B cell (primary cell): ENCODE results near the gene FBXO10.

Experiments
- CTCF ChIP-seq: fragments of 200-600 bp; IDR thresholded peaks from one replicate; pipeline ENCODE4 v1.8.0; 2022; ENCODE audit warnings: antibody characterized with exemption, mild to moderate bottlenecking
- EZH2 ChIP-seq: IDR thresholded peaks from 2 replicates; pipeline ENCODE4 v1.6.1; 2012; ENCODE audit warnings: borderline replicate concordance, low read depth, mild to moderate bottlenecking, moderate library complexity, low read length; ENCODE audit not compliant: insufficient read depth, poor library complexity, severe bottlenecking

GRCh38 chr9:37583522-37584121 is 7.4 kb upstream of the FBXO10 start:
- TF ChIP-seq CTCF (no peak), EZH2 (no peak)
